Stimulated activated CD8-positive, alpha-beta memory T cell treated with anti-CD3 and anti-CD28 coated beads, Interleukin-7, amount 100 ng/mL, for 24 hours (primary cell): ENCODE data around the gene ABAT.
"Not testable (repeated sequence)": the region's sequence is repeated elsewhere in the genome, so short reads cannot be mapped to it uniquely, and the experiment has no call there.

Source experiments
- DNase-seq: peaks from one replicate; pipeline ENCODE4 v3.0.0-alpha.2; 2020; ENCODE audit warnings: low read depth

The ABAT gene

DNA sequence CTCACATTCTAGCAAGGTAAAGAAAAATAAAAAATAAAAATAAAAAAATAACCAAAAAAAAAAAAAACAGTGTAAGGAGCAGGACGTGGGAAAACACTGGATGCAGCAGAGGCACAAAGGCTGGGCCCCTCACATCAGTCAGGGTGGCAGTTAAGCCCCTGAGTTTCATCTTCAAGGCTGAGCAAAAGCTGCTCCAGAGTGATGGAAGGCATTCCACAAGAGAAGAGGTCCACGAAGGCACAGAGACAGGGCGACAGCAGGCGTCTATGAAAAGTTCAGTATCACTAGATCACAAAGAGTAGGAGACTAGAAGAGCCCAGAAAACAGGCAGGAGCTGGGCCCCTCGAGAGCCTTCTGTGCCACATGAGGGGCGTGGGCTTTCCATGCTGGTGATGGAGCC lies 111.0 kb downstream of the ABAT start:
- no peak for DNase-seq

DNA sequence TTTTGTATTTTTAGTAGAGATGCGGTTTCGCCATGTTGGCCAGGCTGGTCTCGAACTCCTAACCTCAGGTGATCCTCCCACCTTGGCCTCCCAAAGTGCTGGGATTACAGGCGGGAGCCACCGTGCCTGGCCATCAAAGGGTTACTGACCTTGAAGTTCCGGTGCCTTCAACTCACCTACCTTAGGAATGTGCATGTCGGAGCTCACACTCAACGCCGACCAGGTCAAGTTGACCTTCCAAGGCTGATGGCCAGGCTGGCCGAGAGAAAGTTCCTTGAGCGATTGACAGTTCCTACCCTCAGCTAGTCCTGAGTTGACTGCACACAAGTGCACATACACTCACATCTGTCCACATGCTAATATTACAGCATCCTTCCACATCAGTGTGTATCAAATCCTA lies 111.9 kb downstream of the ABAT start:
- DNase-seq: not testable (repeated sequence)

DNA sequence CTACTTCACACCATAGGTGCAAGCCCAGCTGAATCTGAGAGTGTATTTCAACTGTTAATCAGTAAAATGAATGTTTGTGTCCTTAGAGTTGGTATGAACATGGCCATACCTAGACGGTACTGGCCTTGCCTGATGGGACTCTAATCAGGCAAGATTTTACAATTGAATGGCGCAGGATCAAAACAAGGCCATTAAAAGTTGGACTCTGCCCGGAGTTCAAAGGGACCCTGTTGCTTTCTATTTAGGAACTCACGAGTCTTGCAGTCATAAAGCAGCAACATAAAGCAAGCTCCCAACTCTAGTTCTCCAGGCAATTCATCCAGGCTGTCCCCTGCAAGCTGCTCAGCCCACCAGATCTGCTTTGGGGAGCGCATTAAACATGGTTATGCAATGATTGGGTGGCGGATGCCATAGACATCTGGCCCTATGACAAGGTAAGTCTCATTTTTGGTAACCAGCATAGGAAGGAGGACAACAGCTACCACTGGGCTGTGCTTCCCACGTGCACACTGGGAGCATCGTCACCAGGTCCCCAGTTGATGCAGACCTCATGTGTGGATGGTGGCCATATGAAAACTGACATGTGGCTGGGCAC lies 114.3 kb downstream of the ABAT start:
- no peak for DNase-seq

DNA sequence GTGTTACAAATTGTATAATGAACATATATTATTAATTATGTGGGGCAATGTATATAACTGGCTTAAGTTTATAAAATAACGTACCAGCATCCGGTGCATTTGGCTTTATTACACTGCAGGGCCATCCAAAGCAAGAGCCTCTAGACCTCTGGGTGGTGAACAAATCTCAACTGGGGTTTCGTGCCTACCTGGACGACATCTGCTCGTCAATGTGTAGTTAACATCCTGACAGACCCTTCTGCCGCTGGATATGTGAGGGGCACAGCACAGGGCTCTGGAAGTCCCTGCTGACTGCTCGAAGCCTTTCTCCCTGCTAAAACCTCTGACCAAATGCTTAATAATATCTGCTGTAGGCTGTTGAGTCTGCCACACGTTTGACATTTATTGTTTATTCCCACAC lies 120.7 kb downstream of the ABAT start:
- DNase-seq: no peak

- no peak for DNase-seq
These were observed 121.4 kb downstream of the ABAT start for GRCh38 chr16:8795818-8796217.

DNA sequence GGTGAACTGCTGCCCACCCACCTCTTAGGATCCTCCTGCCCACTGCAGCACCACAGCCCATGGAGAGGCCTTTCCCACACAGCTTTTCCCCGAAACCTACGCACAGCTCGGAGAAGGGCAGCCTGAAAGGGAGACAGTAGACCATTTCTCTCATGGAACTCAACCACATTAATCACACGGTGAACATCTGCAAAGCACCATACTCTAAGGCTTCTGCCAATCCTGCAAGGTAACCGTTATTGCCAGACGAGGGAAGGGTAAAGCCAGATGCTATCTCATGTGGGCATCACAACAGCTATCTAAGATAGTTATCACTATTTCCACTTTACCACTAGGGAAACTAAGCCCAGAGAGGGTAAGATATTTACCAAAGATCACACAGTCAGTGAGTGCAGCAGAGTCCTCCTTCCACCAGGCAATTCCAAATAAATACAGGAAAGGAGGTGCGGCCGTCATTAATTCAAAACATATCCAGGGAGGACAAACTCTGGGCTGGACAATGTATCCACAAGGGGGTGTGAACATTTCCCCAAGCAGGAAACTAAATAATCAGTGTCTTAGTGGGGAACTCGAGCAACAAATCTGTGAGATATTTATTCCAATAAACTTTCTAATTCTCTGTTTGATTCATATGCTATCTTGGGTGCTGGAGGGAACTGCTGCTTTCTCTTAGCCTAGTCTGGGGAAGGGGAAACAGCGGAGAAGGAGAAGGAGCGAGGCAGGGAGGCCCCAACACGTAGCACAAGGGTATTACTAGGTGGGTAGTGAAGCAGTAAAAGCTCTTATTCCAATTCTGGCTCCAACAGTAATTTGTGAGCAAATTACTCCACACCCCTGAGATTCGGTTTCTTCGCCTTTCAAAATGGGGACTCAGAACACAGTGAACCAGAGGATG lies 122.3 kb downstream of the ABAT start:
- no peak for DNase-seq

DNA sequence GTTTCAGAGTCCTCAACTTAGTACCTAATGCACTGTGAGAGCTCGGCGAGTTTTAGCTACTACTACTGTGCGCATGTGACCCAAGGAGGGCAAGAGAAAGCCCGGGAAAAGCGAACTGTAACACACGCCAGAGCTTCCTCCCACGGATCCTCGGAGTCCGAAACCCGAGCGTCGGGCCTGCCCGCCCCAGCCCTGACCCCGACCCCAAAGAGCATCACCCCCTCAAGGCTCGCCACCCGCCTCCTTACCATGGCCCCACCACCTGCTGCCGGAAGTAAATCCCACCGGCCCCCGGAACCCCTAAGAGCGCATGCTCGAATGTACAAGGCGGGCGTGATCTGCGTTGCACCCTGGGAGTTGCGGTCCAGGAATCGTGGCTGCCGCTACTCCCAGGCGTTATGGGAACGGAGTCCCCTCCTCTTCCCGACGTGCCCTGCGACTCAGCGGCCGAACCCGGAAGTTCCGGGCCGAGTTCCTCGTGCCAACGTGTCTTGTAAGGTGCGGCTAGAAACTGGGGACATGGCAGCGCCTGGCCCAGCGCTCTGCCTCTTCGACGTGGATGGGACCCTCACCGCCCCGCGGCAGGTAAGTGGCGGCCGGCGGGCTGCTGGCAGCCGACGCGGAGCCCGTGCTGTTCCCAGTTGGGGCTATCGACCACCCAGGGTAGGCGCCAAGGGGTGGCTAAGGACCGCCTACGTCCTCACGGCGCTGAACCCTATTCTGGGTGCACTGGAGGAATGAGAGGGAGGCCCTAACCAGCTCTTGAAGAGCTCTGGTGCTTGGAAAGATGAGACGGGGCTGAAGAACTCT lies 123.2 kb downstream of the ABAT start, which contains the start of the genes PMM2 and TMEM186:
Gene PMM2 (plus strand): TSS at position 476 of the 810 bp plus-strand sequence. CDS start 44 bp downstream, at position 520.
Gene TMEM186 (minus strand): TSS at position 276 of the 810 bp plus-strand sequence. CDS start 25 bp downstream, at position 251.
- peak; percentile 85 for DNase-seq

GRCh38 chr16:8798174-8798527 lies 123.7 kb downstream of the ABAT start:
- DNase-seq: no peak

- no peak for DNase-seq
These were observed 124.2 kb downstream of the ABAT start for GRCh38 chr16:8798535-8799157.

DNA sequence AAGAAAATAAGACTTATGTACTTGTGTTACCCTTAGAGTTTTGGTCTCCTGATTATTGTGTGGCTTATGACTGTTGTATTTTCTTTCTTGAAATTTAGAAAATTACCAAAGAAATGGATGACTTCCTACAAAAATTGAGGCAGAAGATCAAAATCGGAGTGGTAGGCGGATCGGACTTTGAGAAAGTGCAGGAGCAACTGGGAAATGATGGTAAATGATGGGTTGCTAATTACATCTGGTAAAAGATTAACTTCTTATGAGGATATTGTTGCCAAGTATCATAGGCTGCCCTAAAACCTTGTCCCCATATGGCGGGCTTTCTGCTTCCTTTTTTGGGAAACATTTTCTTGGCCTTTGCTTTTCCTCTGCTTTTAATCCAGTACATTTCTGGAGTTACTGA lies 127.3 kb downstream of the ABAT start:
- DNase-seq: no peak

GRCh38 chr16:8803733-8804132 lies 129.3 kb downstream of the ABAT start:
- DNase-seq: not testable (repeated sequence)

DNA sequence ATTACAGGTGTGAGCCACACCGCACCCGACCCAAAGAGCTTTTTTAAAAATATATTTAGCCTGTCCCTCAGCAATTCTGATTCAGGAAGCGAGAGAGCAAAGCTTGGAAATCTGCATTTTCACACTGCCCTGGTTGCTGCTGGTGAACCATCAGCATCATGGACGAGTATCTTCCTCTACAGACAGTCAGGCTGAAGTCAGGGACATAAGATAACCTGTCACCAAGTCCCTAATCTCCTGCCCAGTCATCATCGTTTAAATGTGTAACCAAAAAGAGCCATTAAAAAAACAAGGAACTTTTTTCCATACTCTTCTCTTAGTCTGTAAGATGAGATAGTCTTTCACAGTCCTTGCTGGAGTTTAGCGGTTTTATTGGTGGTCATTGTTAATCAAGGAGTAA lies 129.9 kb downstream of the ABAT start:
- no peak for DNase-seq

DNA sequence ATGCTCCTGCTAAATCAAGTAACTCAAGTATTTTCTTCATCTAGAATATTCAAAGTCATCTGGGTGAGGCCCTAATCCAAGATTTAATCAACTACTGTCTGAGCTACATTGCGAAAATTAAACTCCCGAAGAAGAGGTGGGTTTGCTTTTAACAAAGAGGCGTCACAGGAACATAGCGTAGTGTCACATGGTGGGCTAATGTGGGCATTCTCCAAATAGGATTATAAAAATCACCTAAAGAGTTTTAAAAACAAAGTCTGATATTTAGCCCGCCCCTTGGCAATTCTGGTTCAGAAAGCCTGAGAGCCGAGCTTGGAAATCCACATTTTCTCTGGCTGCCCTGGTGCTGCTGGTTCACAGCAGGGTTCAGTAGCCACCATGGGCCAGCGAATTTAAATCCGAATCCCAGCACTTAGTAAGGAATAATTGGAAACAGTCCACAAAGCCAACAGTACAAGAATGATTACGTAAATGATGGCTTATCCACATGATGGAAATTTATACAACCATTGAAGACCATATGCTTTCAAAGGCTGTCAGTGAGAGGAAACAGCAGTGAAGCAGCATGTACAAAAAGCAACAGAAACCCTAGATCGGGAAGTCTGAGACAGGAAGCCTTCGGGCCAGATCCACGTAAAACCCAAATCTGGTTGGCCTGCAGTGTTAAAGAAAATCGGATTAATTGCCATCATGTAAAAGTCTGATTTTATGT lies 132.0 kb downstream of the ABAT start:
- no peak for DNase-seq

GRCh38 chr16:8807189-8807588 lies 132.8 kb downstream of the ABAT start:
- DNase-seq: no peak

GRCh38 chr16:8808009-8808408 lies 133.6 kb downstream of the ABAT start:
- no peak for DNase-seq

DNA sequence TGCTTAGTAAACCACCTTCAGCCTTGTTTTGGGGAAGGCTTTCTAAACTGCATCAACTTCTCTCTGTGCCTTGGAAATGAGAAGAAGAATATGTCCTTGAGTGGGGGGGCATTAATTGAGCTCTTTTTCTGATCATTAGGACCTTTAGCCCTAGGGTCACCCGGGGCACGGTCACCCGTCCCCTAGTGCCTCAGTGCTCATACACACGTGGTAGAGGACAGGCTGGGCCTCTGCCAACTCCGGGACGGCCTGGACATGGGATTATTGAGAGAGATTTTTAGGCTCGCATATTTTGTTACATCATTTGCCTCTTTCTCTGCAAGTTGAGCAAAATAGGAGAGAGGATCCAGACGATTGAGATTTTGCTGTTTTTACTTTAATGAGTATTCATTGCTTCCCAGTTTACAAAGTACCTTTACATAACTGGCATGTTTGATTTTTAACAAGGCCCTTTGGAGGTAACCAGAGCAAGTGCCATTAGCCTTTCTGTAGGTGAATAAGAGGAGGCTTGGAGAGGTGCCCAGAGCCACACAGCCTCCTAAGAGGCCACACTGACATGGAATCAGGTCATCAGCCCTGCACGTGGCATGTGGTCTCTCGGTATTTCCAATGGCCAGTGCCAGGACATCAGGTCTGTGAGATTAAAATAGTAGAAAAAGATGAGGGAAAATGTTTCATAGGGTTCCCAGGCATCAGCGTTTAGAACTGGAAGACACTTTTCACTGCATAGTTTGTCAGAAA lies 134.4 kb downstream of the ABAT start:
- DNase-seq: no peak

- DNase-seq: no peak
These were observed 137.9 kb downstream of the ABAT start for GRCh38 chr16:8812162-8812843.

GRCh38 chr16:8814095-8814806 lies 139.8 kb downstream of the ABAT start:
- DNase-seq: no peak

DNA sequence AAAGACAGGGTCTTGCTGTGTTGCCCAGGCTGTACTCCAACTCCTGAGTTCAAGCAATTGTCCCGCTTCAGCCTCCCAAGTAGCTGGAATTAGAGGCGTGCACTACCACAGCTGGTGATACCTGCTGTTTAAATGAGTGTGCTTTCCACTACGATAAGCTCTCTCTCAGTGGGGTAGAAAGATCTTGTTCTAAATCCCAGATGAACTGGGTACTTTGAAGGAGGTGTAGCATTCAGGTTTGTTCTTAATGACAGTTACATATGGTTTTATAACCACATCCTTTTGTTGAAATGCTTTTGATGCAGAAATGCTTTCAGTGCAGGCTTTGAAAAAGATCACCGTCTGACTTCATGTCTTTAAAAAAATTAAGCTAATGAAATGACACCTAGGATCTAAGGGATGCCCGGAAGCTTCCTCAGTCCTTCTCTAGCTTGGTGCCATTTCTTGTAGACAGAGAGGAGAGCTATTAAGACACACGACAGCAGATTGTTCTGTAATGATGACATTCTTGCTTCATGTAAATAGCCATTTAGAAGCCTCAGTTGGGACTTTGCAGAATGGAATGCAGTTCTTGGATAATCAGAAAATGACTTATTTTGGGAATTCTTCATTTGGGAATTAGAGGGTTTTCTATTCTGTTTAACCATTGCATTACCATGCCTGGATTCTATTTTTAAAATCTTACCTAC lies 142.7 kb downstream of the ABAT start:
- DNase-seq: no peak
